ENCODE data around the gene SOHLH1. TPM values are rescaled to one million over a fixed set of nuclear protein-coding genes. Genes with fewer than 3 reads are reported as not detected.

Gene SOHLH1
- total and polyA plus RNA-seq, 10 of the 15 experiments (the other 5 are each of a cell fraction or from before 2014, with no cell fraction given), result not detected

DNA sequence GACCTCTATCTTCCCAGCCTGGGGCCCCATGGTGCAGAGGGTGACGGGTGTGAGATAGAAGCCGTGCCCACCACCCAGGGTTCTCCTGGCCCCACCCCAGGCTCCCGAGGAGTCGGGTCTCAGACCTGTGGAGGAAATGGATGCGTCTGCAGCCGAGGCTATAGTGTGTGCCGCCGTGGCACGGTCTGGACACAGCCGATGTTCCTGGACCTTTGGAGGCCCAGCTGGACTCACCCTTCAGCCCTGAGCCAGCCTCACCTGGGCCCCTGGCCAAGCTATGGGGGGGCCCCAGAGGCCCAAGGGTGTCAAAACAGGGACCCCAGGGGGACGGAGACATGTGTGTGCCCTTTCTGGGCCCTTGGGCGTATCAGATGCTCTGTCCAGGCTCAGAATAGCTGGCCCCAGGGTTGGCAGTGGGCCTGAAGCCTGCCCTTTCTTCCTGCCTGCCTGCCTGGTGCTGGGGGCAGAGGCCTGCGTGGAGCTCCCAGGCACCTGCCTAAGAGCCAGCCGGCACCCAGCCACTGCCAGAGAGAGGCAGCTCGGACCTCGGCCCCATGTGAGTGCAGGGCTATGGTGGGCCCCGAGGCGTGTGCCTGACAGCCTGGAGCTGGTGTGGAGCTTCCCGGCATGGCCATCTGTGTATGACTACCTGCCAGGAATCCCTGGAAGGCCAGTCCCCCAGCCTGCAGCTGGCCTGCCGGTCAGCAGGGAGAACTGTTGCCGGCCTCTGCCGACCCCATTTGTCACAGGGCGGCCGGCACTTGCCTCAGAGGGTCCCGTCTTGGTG, 44.5 kb upstream of the SOHLH1 start (continued):
- TF ChIP-seq, protein P1, sequence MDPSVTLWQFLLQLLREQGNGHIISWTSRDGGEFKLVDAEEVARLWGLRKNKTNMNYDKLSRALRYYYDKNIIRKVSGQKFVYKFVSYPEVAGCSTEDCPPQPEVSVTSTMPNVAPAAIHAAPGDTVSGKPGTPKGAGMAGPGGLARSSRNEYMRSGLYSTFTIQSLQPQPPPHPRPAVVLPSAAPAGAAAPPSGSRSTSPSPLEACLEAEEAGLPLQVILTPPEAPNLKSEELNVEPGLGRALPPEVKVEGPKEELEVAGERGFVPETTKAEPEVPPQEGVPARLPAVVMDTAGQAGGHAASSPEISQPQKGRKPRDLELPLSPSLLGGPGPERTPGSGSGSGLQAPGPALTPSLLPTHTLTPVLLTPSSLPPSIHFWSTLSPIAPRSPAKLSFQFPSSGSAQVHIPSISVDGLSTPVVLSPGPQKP (IDR thresholded peaks at IDR 0.05; ENCODE audit: low read depth, low read length), result no peak
- TF ChIP-seq, protein P2, sequence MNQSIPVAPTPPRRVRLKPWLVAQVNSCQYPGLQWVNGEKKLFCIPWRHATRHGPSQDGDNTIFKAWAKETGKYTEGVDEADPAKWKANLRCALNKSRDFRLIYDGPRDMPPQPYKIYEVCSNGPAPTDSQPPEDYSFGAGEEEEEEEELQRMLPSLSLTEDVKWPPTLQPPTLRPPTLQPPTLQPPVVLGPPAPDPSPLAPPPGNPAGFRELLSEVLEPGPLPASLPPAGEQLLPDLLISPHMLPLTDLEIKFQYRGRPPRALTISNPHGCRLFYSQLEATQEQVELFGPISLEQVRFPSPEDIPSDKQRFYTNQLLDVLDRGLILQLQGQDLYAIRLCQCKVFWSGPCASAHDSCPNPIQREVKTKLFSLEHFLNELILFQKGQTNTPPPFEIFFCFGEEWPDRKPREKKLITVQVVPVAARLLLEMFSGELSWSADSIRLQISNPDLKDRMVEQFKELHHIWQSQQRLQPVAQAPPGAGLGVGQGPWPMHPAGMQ (IDR thresholded peaks at IDR 0.05; ENCODE audit: borderline replicate concordance), result no peak
- TF ChIP-seq SREBF1 (IDR thresholded peaks at IDR 0.05; ENCODE audit: low read length) (no peak), ZNF384 (IDR thresholded peaks at IDR 0.05; ENCODE audit: borderline replicate concordance, low read depth, low read length) (no peak), DPF2 (IDR thresholded peaks at IDR 0.05) (no peak), SREBF2 (IDR thresholded peaks at IDR 0.05; ENCODE audit: low read length) (no peak)

DNA sequence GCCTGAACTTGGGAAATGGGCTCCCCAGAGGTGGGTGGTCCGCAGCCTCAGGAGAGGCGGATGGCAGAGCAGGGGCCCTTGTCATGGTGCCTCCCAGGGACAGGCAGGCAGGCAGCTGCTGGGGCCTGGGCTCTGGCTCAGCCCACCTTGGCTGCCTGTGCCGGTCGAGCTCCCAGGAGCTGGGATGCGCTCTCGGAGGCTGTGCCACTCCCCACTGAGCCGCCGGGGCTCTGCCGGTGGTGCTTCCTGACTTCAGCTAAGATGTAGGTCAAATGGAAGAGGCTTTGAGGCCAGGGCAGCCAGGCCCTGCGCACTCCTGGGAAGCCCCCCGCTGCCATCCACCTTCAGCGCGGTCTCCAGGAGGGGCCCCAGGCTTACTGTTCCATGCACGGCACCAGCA, 43.7 kb upstream of the SOHLH1 start:
- ATAC-seq, result no peak
- H3K4me3 ChIP-seq, result no peak overlapping the region
- H3K36me3 ChIP-seq (ENCODE audit: control insufficient read depth in 2 of 2, insufficient read depth in 2 of 2, low read length in 1 of 2), result no peaks in the 10 kb centered on the region
- RAD21 ChIA-PET (ENCODE audit: unreplicated experiment), result no interaction called here
- intact Hi-C loops (cut with micrococcal nuclease; ENCODE audit: unreplicated experiment) (no loop called here), in situ Hi-C loops (cut with MboI) (no loop called here)
- H3K4me2 ChIP-seq (ENCODE audit: control insufficient read depth, insufficient read depth), result no peak overlapping the region
- SMC1A ChIA-PET (ENCODE audit: uncharacterized antibody, unreplicated experiment), result no interaction called here
- no peak for DNase-seq (ENCODE audit: low read depth, low spot score)
- BruUV-seq (replicated peaks), result no TSS peak
- H3K9ac ChIP-seq (ENCODE audit: control insufficient read depth, insufficient read depth, low read length), result no peak overlapping the region
- H3K27ac ChIP-seq (ENCODE audit: control insufficient read depth, insufficient read depth), result no peak overlapping the region
- WGBS (ENCODE audit: insufficient coverage, insufficient replicate concordance, low lambda C conversion rate, missing lambda C conversion rate), result 56% methylated on average over 14 of the region's 14 CpGs
- no peak for FAIRE-seq
- H4K20me1 ChIP-seq (ENCODE audit: control insufficient read depth, insufficient read depth), result no peaks in the 10 kb centered on the region
- no peaks in the 10 kb centered on the region for H3K27me3 ChIP-seq (replicated peaks in 1 of 2; ENCODE audit: control insufficient read depth in 2 of 2, insufficient read depth in 2 of 2, low read length in 1 of 2)
- POLR2A ChIA-PET, result no interaction called here
- H2AFZ ChIP-seq (ENCODE audit: control insufficient read depth, low read depth, low read length), result no peak overlapping the region
- CTCF ChIA-PET, result no interaction called here
- no peaks in the 10 kb centered on the region for H3K4me1 ChIP-seq (ENCODE audit: control insufficient read depth, insufficient read depth, low read length)
- H3K79me2 ChIP-seq (ENCODE audit: control insufficient read depth, insufficient read depth, low read length), result no peaks in the 10 kb centered on the region
- H3K9me3 ChIP-seq (replicated peaks; ENCODE audit: control insufficient read depth, insufficient read depth, low read length), result no peaks in the 10 kb centered on the region; the same call in 2 of the 3 replicates
- no peak for TF ChIP-seq NRF1 (conservative IDR thresholded peaks at IDR 0.05; ENCODE audit: low read depth, low read length)
- TF ChIP-seq CBFB (IDR thresholded peaks at IDR 0.05; ENCODE audit: low read depth), result no peak
- no peak for TF ChIP-seq RUNX3 (IDR thresholded peaks at IDR 0.05; ENCODE audit: low read length)
- TF ChIP-seq SMC3 (IDR thresholded peaks at IDR 0.05; ENCODE audit: borderline replicate concordance, low read length), result no peak
- TF ChIP-seq, protein P3, sequence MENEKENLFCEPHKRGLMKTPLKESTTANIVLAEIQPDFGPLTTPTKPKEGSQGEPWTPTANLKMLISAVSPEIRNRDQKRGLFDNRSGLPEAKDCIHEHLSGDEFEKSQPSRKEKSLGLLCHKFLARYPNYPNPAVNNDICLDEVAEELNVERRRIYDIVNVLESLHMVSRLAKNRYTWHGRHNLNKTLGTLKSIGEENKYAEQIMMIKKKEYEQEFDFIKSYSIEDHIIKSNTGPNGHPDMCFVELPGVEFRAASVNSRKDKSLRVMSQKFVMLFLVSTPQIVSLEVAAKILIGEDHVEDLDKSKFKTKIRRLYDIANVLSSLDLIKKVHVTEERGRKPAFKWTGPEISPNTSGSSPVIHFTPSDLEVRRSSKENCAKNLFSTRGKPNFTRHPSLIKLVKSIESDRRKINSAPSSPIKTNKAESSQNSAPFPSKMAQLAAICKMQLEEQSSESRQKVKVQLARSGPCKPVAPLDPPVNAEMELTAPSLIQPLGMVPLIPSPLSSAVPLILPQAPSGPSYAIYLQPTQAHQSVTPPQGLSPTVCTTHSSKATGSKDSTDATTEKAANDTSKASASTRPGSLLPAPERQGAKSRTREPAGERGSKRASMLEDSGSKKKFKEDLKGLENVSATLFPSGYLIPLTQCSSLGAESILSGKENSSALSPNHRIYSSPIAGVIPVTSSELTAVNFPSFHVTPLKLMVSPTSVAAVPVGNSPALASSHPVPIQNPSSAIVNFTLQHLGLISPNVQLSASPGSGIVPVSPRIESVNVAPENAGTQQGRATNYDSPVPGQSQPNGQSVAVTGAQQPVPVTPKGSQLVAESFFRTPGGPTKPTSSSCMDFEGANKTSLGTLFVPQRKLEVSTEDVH (IDR thresholded peaks at IDR 0.05; ENCODE audit: low read depth, partially characterized antibody), result no peak
- TF ChIP-seq, protein P4, sequence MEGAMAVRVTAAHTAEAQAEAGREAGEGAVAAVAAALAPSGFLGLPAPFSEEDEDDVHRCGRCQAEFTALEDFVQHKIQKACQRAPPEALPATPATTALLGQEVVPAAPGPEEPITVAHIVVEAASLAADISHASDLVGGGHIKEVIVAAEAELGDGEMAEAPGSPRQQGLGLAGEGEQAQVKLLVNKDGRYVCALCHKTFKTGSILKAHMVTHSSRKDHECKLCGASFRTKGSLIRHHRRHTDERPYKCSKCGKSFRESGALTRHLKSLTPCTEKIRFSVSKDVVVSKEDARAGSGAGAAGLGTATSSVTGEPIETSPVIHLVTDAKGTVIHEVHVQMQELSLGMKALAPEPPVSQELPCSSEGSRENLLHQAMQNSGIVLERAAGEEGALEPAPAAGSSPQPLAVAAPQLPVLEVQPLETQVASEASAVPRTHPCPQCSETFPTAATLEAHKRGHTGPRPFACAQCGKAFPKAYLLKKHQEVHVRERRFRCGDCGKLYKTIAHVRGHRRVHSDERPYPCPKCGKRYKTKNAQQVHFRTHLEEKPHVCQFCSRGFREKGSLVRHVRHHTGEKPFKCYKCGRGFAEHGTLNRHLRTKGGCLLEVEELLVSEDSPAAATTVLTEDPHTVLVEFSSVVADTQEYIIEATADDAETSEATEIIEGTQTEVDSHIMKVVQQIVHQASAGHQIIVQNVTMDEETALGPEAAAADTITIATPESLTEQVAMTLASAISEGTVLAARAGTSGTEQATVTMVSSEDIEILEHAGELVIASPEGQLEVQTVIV (IDR thresholded peaks at IDR 0.05; ENCODE audit: borderline replicate concordance, partially characterized antibody), result no peak
- TF ChIP-seq ZZZ3 (IDR thresholded peaks at IDR 0.05; ENCODE audit: control insufficient read depth, insufficient read length, low read depth), result no peak
- TF ChIP-seq PAX5 (IDR thresholded peaks at IDR 0.05; ENCODE audit: borderline replicate concordance, low read depth, low read length), result no peak
- TF ChIP-seq ZNF622 (IDR thresholded peaks at IDR 0.05), result no peak
- TF ChIP-seq TCF12 (IDR thresholded peaks at IDR 0.05; ENCODE audit: low read depth, low read length), result no peak

Data from GM12878 (cell line).